GM21390 (cell line): ENCODE results near the gene CHD2.

Experiments used
- ATAC-seq: cut with Tn5 transposase; IDR thresholded peaks from one replicate; pipeline ENCODE4 v1.9.1; 2021; ENCODE audit not compliant: unreplicated experiment

Gene CHD2

GRCh38 chr15:92958105-92958504, 58.0 kb downstream of the CHD2 start:
- ATAC-seq, result no peak

GRCh38 chr15:92959219-92959618, 59.1 kb downstream of the CHD2 start:
- ATAC-seq, result no peak

GRCh38 chr15:92960996-92961681, 61.0 kb downstream of the CHD2 start:
- no peak for ATAC-seq

GRCh38 chr15:92962914-92963313, 62.8 kb downstream of the CHD2 start:
- no peak for ATAC-seq

- no peak for ATAC-seq
These were observed 63.7 kb downstream of the CHD2 start for GRCh38 chr15:92963794-92964193.

GRCh38 chr15:92968926-92969651, 69.0 kb downstream of the CHD2 start:
- no peak for ATAC-seq

GRCh38 chr15:92970656-92971055, 70.5 kb downstream of the CHD2 start:
- ATAC-seq, result no peak

GRCh38 chr15:92971081-92971480, 71.0 kb downstream of the CHD2 start:
- ATAC-seq, result no peak

- ATAC-seq, result no peak
These were observed 71.6 kb downstream of the CHD2 start for GRCh38 chr15:92971713-92972112.

GRCh38 chr15:92974183-92974915, 74.2 kb downstream of the CHD2 start:
- ATAC-seq, result no peak

- no peak for ATAC-seq
These were observed 79.0 kb downstream of the CHD2 start for GRCh38 chr15:92979011-92979701.

GRCh38 chr15:92981333-92981732, 81.2 kb downstream of the CHD2 start:
- no peak for ATAC-seq

GRCh38 chr15:92984161-92984560, 84.0 kb downstream of the CHD2 start:
- ATAC-seq, result no peak

GRCh38 chr15:92989470-92989869, 89.3 kb downstream of the CHD2 start:
- peak; percentile 75 for ATAC-seq

- ATAC-seq, result no peak
These were observed 89.9 kb downstream of the CHD2 start for GRCh38 chr15:92990031-92990430.

- no peak for ATAC-seq
These were observed 92.6 kb downstream of the CHD2 start for GRCh38 chr15:92992720-92993119.

- ATAC-seq, result no peak
These were observed 97.7 kb downstream of the CHD2 start for GRCh38 chr15:92997821-92998220.

- no peak for ATAC-seq
These were observed 101.0 kb downstream of the CHD2 start for GRCh38 chr15:93001156-93001555.

GRCh38 chr15:93001881-93002280, 101.8 kb downstream of the CHD2 start:
- no peak for ATAC-seq

- ATAC-seq, result no peak
These were observed 105.0 kb downstream of the CHD2 start for GRCh38 chr15:93005133-93005532.

GRCh38 chr15:93007994-93008393, 107.9 kb downstream of the CHD2 start:
- ATAC-seq, result no peak
